PC-3 (cell line): ENCODE results near the gene ARL3. TPM values are rescaled to one million over a fixed set of nuclear protein-coding genes. Genes with fewer than 3 reads are reported as not detected.
"Not testable (repeated sequence)": the region's sequence is repeated elsewhere in the genome, so short reads cannot be mapped to it uniquely, and the experiment has no call there.

ENCODE experiments used
- ATAC-seq: fragments of 200-7000 bp; cut with Tn5 transposase; 2 replicates; pipeline ENCODE4 v1.9.1; 2020; ENCODE audit warnings: mild to moderate bottlenecking, moderate library complexity
- BruUV-seq: library from RNA; stranded (reverse); fragments of 400-500 nt; replicated peaks from 2 replicates; lab custom pipeline; 2021; lab: Mats Ljungman, UMichigan
- CTCF ChIA-PET: fragments of 300-600 bp; sonication (Branson Sonifier 250); formaldehyde crosslinking; loops from one replicate; lab custom pipeline; 2022; ENCODE audit warnings: antibody characterized with exemption; lab: Charles Lee
- POLR2A ChIA-PET: fragments of 300-600 bp; sonication (Branson Sonifier 250); formaldehyde crosslinking; loops from one replicate; lab custom pipeline; 2022; ENCODE audit warnings: antibody characterized with exemption; ENCODE audit not compliant: unreplicated experiment; lab: Charles Lee
- DNase-seq: peaks from one replicate; pipeline ENCODE4 v3.0.0-alpha.2; 2015
- H2AFZ ChIP-seq: fragments of 300-600 bp; sonication (generic); 2 replicates; pipeline ENCODE4 v1.6.0; 2016; ENCODE audit warnings: antibody characterized with exemption, low read length
- H3F3A ChIP-seq: fragments of 300-600 bp; sonication (generic); one replicate; pipeline ENCODE4 v1.6.0; 2017; ENCODE audit warnings: antibody characterized with exemption, low read length, control low read depth, mild to moderate bottlenecking; ENCODE audit not compliant: unreplicated experiment
- H3K27ac ChIP-seq: fragments of 300-600 bp; sonication (generic); 2 replicates; pipeline ENCODE4 v1.5.1; 2016; ENCODE audit warnings: mild to moderate bottlenecking, low read length
- H3K27me3 ChIP-seq: fragments of 300-600 bp; sonication (generic); 2 replicates; pipeline ENCODE4 v1.6.1; 2016; ENCODE audit warnings: low read length, mixed read lengths
- H3K36me3 ChIP-seq: fragments of 300-600 bp; sonication (generic); 2 replicates; pipeline ENCODE4 v1.6.1; 2016; ENCODE audit warnings: low read depth, mixed run types, low read length, mixed read lengths
- H3K4me1 ChIP-seq: fragments of 300-600 bp; sonication (generic); 2 replicates; pipeline ENCODE4 v1.5.1; 2016; ENCODE audit warnings: low read length; ENCODE audit not compliant: insufficient read depth
- H3K4me2 ChIP-seq: fragments of 300-600 bp; sonication (generic); 2 replicates; pipeline ENCODE4 v1.6.0; 2016; ENCODE audit warnings: low read length
- H3K4me3 ChIP-seq: fragments of 300-600 bp; sonication (generic); 2 replicates; pipeline ENCODE4 v1.5.1; 2016; ENCODE audit warnings: mild to moderate bottlenecking, low read length, mixed read lengths
- H3K79me2 ChIP-seq: fragments of 300-600 bp; sonication (generic); 2 replicates; pipeline ENCODE4 v1.6.1; 2017; ENCODE audit warnings: low read length, mixed read lengths
- H3K9ac ChIP-seq: fragments of 300-600 bp; sonication (generic); 2 replicates; pipeline ENCODE4 v1.6.0; 2016; ENCODE audit warnings: mild to moderate bottlenecking, low read length
- H3K9me2 ChIP-seq: fragments of 300-600 bp; sonication (generic); replicated peaks from 2 replicates; pipeline ENCODE4 v1.6.1; 2016; ENCODE audit warnings: mixed run types, low read length, mixed read lengths
- H3K9me3 ChIP-seq: fragments of 300-600 bp; sonication (generic); 2 replicates; pipeline ENCODE4 v1.6.1; 2016; ENCODE audit warnings: low read length, mixed read lengths
- H4K20me1 ChIP-seq: fragments of 300-600 bp; sonication (generic); 2 replicates; pipeline ENCODE4 v1.6.1; 2016; ENCODE audit warnings: low read length, mixed read lengths
- CTCF ChIP-seq: fragments of 300-600 bp; sonication (generic); conservative IDR thresholded peaks from 2 replicates; pipeline ENCODE4 v1.5.1; 2017; ENCODE audit warnings: antibody characterized with exemption, low read depth, mild to moderate bottlenecking, low read length
- EZH2 ChIP-seq: fragments of 300-600 bp; sonication (generic); IDR thresholded peaks from one replicate; pipeline ENCODE4 v1.6.1; 2017; ENCODE audit warnings: antibody characterized with exemption, mild to moderate bottlenecking, low read length; ENCODE audit not compliant: unreplicated experiment
- EZH2phosphoT487 ChIP-seq: fragments of 300-600 bp; sonication (generic); IDR thresholded peaks from 2 replicates; pipeline ENCODE4 v1.6.1; 2018; ENCODE audit warnings: mild to moderate bottlenecking, antibody characterized with exemption, low read length, borderline replicate concordance
- intact Hi-C: fragments of 100-400 bp; cut with micrococcal nuclease; formaldehyde crosslinking; loops from 2 replicates; pipeline ENCODE4 v1.9.0; 2023
- total RNA-seq: library from RNA; depleted of rRNA; stranded (reverse); fragments of >200 nt; gene quantifications from 2 replicates; pipeline ENCODE4 v1.2.3, GENCODE V29; 2014

Gene ARL3
- total RNA-seq, 1 experiment from 2014 or later = 2.8 TPM

DNA sequence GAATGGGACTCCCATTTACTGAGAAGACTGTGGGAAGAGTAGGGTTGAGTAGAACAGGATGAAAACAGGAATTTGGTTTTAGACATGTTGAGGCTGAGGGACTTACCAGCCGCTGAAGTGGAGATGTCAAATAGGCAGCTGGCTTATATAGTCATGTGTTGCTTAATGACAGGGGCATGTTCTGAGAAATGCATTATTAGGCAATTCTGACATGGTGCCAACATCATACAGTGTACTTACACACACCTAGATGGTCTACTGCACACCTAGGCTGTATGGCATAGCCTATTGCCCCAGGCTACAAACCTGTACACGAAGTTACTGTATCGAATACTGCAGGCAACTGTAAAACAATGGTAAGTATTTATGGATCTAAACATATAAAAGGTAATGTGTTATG is 17.5 kb downstream of the ARL3 start:
- TF ChIP-seq EZH2 (no peak), CTCF (no peak), EZH2phosphoT487 (no peak)
- Histone ChIP-seq H2AFZ (no peak overlapping the region), H3K4me1 (no peaks in the 10 kb centered on the region), H3F3A (no peaks in the 10 kb centered on the region), H3K9me2 (no peaks in the 10 kb centered on the region), H4K20me1 (no peaks in the 10 kb centered on the region), H3K9me3 (no peaks in the 10 kb centered on the region), H3K4me2 (no peak overlapping the region), H3K36me3 (no peaks in the 10 kb centered on the region), H3K27ac (no peak overlapping the region), H3K9ac (no peak overlapping the region), H3K4me3 (no peak overlapping the region), H3K79me2 (no peaks in the 10 kb centered on the region), H3K27me3 (no peaks in the 10 kb centered on the region)
- no peak for ATAC-seq
- intact Hi-C loops = no loop called here
- no TSS peak for BruUV-seq
- CTCF ChIA-PET = no interaction called here
- POLR2A ChIA-PET = interaction anchor here (0.6 kb wide), 1 partner anchor 51 kb away, joined by 4 read pairs; no protein-coding TSS in a partner anchor
- no peak for DNase-seq

GRCh38 chr10:102695401-102695800 is 18.8 kb downstream of the ARL3 start:
- H2AFZ ChIP-seq, H3K27me3 ChIP-seq, DNase-seq, H3K9me3 ChIP-seq, H3K79me2 ChIP-seq, H3K9ac ChIP-seq, ATAC-seq, H3K36me3 ChIP-seq, H4K20me1 ChIP-seq, BruUV-seq, POLR2A ChIA-PET, H3K4me3 ChIP-seq, intact Hi-C loops, H3K4me2 ChIP-seq, CTCF ChIA-PET, H3K4me1 ChIP-seq, H3F3A ChIP-seq, H3K9me2 ChIP-seq, H3K27ac ChIP-seq: not testable (repeated sequence)

DNA sequence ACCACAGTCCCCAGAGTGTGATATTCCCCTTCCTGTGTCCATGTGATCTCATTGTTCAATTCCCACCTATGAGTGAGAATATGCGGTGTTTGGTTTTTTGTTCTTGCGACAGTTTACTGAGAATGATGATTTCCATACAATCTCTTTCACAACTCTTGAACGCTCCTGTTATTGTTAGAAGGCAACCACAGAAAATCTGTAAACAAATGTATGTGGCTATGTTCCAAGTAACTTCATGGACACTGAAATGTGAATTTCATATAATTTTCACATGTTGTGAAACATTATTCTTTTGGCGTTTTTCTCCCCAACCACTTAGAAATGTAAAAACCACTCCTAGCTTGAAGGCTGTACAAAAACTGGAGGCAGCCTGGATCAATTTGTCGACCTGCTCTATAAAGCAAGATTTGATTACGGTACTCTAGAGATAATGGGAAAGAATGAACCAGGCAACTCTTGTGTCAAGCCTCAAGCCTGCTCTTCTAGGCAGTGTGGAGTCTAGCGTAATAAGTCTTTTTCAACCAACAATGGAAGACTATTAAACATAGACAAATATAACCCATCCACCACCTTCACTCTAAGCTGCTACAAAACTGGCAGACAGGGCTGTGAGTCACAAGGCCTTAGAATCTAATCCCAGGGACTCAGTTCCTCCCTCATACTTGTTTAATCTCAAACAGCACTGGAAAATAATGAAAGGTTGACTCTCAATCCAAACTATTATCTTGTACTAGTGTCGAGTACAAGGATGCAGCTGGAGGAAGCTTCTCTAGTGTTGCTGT is 22.7 kb downstream of the ARL3 start:
- no TSS peak for BruUV-seq
- no peak overlapping the region for H3K27ac ChIP-seq
- no peaks in the 10 kb centered on the region for H3K27me3 ChIP-seq
- DNase-seq (no peak), ATAC-seq (no peak)
- intact Hi-C loops = no loop called here
- no peak overlapping the region for H2AFZ ChIP-seq
- no peak for TF ChIP-seq EZH2phosphoT487
- TF ChIP-seq CTCF = no peak
- TF ChIP-seq EZH2 = no peak
- no peaks in the 10 kb centered on the region for H3K79me2 ChIP-seq
- H3K9me3 ChIP-seq = no peaks in the 10 kb centered on the region
- no peaks in the 10 kb centered on the region for H3K9me2 ChIP-seq
- no peaks in the 10 kb centered on the region for H3F3A ChIP-seq
- no peak overlapping the region for H3K4me2 ChIP-seq
- H3K9ac ChIP-seq = no peak overlapping the region
- no peaks in the 10 kb centered on the region for H3K36me3 ChIP-seq
- POLR2A ChIA-PET = no interaction called here
- H4K20me1 ChIP-seq = no peaks in the 10 kb centered on the region
- CTCF ChIA-PET = no interaction called here
- no peak overlapping the region for H3K4me3 ChIP-seq
- H3K4me1 ChIP-seq = no peaks in the 10 kb centered on the region
